ENCODE data around the gene RNF4.

RNF4 gene

GRCh38 chr4:2551118-2551517 lies 82.2 kb downstream of the RNF4 start:
- Histone ChIP-seq H3K27ac (no peak overlapping the region), H3K27me3 (ENCODE audit: insufficient read depth, low read depth, severe bottlenecking) (no peaks in the 10 kb centered on the region), H3K9me3 (ENCODE audit: severe bottlenecking) (no peaks in the 10 kb centered on the region), H3K4me3 (ENCODE audit: low read depth, low read length) (no peak overlapping the region), H3K36me3 (no peaks in the 10 kb centered on the region; the same call in none of the 2 replicates)
- no peak for DNase-seq
- TF ChIP-seq CTCF (IDR thresholded peaks at IDR 0.05; ENCODE audit: low read depth, low read length): no peak

GRCh38 chr4:2552806-2553205 lies 83.9 kb downstream of the RNF4 start:
- H3K27ac ChIP-seq: no peak overlapping the region
- H3K4me3 ChIP-seq (ENCODE audit: low read depth, low read length): no peak overlapping the region
- no peaks in the 10 kb centered on the region; the same call in 1 of the 2 replicates for H3K36me3 ChIP-seq
- no peak for TF ChIP-seq CTCF (IDR thresholded peaks at IDR 0.05; ENCODE audit: low read depth, low read length)
- H3K27me3 ChIP-seq (ENCODE audit: insufficient read depth, low read depth, severe bottlenecking): no peaks in the 10 kb centered on the region
- DNase-seq: no peak
- H3K9me3 ChIP-seq (ENCODE audit: severe bottlenecking): no peaks in the 10 kb centered on the region

- Histone ChIP-seq H3K27ac (no peak overlapping the region), H3K9me3 (ENCODE audit: severe bottlenecking) (no peaks in the 10 kb centered on the region), H3K27me3 (ENCODE audit: insufficient read depth, low read depth, severe bottlenecking) (no peaks in the 10 kb centered on the region), H3K4me3 (ENCODE audit: low read depth, low read length) (no peak overlapping the region), H3K36me3 (peaks cover 13% of the 10 kb centered on the region)
- no peak for TF ChIP-seq CTCF (IDR thresholded peaks at IDR 0.05; ENCODE audit: low read depth, low read length)
- no peak for DNase-seq
These were observed 89.4 kb downstream of the RNF4 start for GRCh38 chr4:2558301-2558700.

GRCh38 chr4:2560167-2560566 lies 91.3 kb downstream of the RNF4 start:
- no peak for DNase-seq
- no peaks in the 10 kb centered on the region for H3K27me3 ChIP-seq (ENCODE audit: insufficient read depth, low read depth, severe bottlenecking)
- H3K9me3 ChIP-seq (ENCODE audit: severe bottlenecking): no peaks in the 10 kb centered on the region
- no peak for TF ChIP-seq CTCF (IDR thresholded peaks at IDR 0.05; ENCODE audit: low read depth, low read length)
- H3K4me3 ChIP-seq (ENCODE audit: low read depth, low read length): no peak overlapping the region
- H3K36me3 ChIP-seq: peaks cover 13% of the 10 kb centered on the region
- no peak overlapping the region for H3K27ac ChIP-seq
